Coronary artery (tissue), 2 donors: ENCODE data around the gene OR2B2.

Source experiments
- DNase-seq: peaks from one replicate; pipeline ENCODE4 v3.0.0-alpha.2; 2017; ENCODE audit warnings: low spot score
- H3K27ac ChIP-seq, 2 donors: fragments of 200-600 bp; sonication (generic); one replicate each; pipeline ENCODE4 v1.5.1; 2016 to 2019
- H3K4me3 ChIP-seq: fragments of 200-600 bp; sonication (generic); 2 replicates; pipeline ENCODE4 v1.5.1; 2016; ENCODE audit warnings: mild to moderate bottlenecking, moderate library complexity
- TF ChIP-seq, protein P1 (sequence below): fragments of 200-600 bp; sonication (generic); IDR thresholded peaks from one replicate; pipeline ENCODE4 v1.5.1; 2019; ENCODE audit warnings: antibody characterized with exemption

The OR2B2 gene

DNA sequence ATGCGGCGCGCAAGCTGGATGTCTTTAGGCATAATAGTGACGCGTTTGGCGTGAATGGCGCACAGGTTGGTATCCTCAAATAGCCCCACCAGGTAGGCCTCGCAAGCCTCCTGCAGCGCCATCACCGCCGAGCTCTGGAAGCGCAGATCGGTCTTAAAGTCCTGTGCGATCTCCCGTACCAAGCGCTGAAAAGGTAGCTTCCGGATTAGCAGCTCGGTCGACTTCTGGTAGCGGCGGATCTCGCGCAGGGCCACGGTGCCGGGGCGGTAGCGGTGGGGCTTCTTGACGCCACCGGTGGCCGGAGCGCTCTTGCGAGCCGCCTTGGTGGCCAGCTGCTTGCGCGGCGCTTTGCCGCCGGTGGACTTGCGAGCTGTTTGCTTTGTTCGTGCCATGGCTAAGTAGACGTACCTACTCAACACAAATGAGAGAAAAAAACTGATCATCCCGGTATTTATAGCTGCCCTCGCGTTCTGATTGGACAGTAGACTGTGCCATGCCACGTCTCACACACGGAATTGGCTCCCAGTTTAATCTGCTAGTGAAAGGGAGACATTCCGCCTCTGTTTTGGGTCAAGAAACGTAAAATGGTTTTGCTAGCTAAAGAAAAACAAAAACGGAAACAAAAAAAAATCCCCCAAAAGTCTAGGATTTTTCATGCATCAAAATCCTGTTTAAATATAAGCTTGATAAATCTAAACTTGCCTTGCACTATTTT lies 40.1 kb downstream of the OR2B2 start:
- Histone ChIP-seq H3K27ac (peak overlapping the region; percentile 21 to 80), H3K4me3 (peak overlapping the region; percentile 78)
- TF ChIP-seq, protein P1, sequence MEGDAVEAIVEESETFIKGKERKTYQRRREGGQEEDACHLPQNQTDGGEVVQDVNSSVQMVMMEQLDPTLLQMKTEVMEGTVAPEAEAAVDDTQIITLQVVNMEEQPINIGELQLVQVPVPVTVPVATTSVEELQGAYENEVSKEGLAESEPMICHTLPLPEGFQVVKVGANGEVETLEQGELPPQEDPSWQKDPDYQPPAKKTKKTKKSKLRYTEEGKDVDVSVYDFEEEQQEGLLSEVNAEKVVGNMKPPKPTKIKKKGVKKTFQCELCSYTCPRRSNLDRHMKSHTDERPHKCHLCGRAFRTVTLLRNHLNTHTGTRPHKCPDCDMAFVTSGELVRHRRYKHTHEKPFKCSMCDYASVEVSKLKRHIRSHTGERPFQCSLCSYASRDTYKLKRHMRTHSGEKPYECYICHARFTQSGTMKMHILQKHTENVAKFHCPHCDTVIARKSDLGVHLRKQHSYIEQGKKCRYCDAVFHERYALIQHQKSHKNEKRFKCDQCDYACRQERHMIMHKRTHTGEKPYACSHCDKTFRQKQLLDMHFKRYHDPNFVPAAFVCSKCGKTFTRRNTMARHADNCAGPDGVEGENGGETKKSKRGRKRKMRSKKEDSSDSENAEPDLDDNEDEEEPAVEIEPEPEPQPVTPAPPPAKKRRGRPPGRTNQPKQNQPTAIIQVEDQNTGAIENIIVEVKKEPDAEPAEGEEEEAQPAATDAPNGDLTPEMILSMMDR, result no peak
- no peak for DNase-seq

- DNase-seq, result no peak
- TF ChIP-seq, protein P1, result no peak
- Histone ChIP-seq H3K4me3 (no peak overlapping the region), H3K27ac (no peak overlapping the region)
Measured at GRCh38 chr6:27870291-27870870, 41.8 kb downstream of the OR2B2 start.

DNA sequence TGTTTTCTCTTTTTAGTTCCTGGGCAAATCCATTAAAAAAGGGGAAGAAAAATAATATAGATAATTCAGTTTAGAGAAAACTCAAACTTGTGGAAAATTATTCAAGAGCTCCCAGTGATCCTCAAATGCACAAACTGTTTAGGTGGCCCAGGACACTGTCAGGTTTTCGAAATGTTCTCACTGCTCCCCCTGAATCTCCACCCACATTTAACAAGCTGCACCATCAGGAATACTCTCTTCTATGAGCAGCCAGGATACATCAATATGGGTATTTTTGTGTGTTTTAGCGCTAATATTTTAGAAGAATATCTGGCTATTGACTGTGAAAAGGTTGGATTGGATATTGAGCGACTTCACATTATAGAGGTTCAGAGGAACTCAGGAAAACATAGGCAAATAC lies 43.9 kb downstream of the OR2B2 start:
- no peak overlapping the region for H3K27ac ChIP-seq
- TF ChIP-seq, protein P1, result no peak
- no peak overlapping the region for H3K4me3 ChIP-seq
- no peak for DNase-seq

- peak overlapping the region; percentile 81 for H3K4me3 ChIP-seq
- TF ChIP-seq, protein P1, result no peak
- no peak for DNase-seq
- H3K27ac ChIP-seq, result no peak overlapping the region
Measured at GRCh38 chr6:27867945-27868300, 44.3 kb downstream of the OR2B2 start.

GRCh38 chr6:27867051-27867944 lies 44.9 kb downstream of the OR2B2 start:
- TF ChIP-seq, protein P1, result no peak
- DNase-seq, result no peak
- peak overlapping the region; percentile 81 for H3K4me3 ChIP-seq
- H3K27ac ChIP-seq, result peak overlapping the region; percentile 4 to 18

DNA sequence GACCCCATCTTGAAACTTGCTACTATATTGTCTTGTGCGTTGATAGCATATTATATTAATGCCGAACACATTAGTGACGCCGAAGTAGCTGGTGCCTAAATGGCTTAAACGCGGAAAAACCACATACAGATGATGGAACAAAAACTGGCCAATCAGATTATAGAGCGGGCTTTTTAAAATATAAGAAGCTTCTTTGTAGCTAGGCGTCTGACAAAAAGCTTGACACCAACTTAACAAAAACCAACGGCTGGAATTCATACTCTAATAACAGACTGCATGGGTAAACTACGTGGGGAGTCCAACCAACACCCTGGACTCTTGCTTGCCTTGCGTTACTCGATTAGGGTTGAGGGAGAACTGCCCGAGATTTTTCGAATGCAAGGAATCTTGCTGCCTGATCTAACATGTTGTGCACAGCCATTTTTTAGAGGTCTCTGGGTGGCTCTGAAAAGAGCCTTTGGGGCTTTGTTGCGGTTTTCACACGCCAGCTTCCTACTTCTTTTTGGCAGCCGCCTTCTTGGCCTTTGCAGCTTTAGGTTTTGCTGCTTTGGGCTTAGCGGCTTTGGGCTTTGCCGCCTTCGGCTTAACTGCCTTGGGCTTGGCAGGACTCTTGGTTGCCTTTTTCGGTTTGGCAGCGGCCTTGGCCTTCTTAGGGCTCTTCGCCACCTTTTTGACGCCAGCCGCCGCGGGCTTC lies 45.7 kb downstream of the OR2B2 start:
- TF ChIP-seq, protein P1, result no peak
- H3K4me3 ChIP-seq, result peak overlapping the region; percentile 81
- DNase-seq, result no peak
- peak overlapping the region in 1 of 2 donors; percentile 18 for H3K27ac ChIP-seq
